Omental fat pad (tissue), 4 donors: ENCODE data around the gene PNPLA6. TPM values are rescaled to one million over a fixed set of nuclear protein-coding genes. Genes with fewer than 3 reads are reported as not detected.

Experiments used
- ATAC-seq: fragments of 150-250 bp; one replicate; pipeline ENCODE4 v1.9.1; 2016; ENCODE audit warnings: mild to moderate bottlenecking, moderate library complexity; ENCODE audit not compliant: low FRiP score
- DNase-seq: peaks from one replicate; pipeline ENCODE4 v3.0.0-alpha.2; 2019; ENCODE audit warnings: low spot score
- total RNA-seq, 4 donors: library from RNA; depleted of rRNA; stranded (reverse); fragments of >200 nt; gene quantifications; one replicate each; pipeline ENCODE4 v1.1.0, GENCODE V29; 2016
- TF ChIP-seq, protein P1 (sequence below), 3 donors: fragments of 450-650 bp; IDR thresholded peaks; one replicate each; pipeline ENCODE4 v1.5.1; 2016 to 2017; ENCODE audit warnings: antibody characterized with exemption in 3 of 3, mild to moderate bottlenecking in 3 of 3, moderate library complexity in 2 of 3

Gene PNPLA6
- total RNA-seq, 4 donors from 2014 or later: 50.3 to 92.4 (median 64.6) TPM

DNA sequence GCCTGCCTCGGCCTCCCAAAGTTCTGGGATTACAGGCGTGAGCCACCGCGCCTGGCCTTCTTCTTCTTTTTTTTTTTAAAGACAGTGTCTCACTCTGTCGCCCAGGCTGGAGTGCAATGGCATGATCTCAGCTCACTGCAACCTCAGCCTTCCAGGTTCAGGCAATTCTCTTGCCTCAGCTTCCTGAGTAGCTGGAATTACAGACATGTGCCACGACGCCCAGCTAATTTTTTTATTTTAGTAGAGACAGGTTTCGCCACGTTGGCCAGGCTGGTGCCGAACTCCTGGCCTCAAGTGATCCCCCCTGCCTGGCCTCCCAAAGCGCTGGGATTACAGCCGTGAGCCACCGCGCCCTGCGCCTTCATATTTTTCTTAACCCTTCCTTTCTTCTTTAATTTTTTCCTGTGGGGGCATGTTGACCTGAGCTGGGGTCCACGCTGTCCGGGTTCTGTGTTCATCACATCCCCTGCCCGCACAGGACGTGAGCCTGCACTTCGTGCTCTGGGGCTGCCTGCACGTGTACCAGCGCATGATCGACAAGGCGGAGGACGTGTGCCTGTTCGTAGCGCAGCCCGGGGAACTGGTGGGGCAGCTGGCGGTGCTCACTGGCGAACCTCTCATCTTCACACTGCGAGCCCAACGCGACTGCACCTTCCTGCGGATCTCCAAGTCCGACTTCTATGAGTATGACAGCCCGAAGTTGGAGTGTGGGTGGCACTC, 14.1 kb downstream of the PNPLA6 start:
- ATAC-seq (no peak), DNase-seq (no peak)
- TF ChIP-seq, protein P1, sequence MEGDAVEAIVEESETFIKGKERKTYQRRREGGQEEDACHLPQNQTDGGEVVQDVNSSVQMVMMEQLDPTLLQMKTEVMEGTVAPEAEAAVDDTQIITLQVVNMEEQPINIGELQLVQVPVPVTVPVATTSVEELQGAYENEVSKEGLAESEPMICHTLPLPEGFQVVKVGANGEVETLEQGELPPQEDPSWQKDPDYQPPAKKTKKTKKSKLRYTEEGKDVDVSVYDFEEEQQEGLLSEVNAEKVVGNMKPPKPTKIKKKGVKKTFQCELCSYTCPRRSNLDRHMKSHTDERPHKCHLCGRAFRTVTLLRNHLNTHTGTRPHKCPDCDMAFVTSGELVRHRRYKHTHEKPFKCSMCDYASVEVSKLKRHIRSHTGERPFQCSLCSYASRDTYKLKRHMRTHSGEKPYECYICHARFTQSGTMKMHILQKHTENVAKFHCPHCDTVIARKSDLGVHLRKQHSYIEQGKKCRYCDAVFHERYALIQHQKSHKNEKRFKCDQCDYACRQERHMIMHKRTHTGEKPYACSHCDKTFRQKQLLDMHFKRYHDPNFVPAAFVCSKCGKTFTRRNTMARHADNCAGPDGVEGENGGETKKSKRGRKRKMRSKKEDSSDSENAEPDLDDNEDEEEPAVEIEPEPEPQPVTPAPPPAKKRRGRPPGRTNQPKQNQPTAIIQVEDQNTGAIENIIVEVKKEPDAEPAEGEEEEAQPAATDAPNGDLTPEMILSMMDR (IDR thresholded peaks at IDR 0.05): no peak

DNA sequence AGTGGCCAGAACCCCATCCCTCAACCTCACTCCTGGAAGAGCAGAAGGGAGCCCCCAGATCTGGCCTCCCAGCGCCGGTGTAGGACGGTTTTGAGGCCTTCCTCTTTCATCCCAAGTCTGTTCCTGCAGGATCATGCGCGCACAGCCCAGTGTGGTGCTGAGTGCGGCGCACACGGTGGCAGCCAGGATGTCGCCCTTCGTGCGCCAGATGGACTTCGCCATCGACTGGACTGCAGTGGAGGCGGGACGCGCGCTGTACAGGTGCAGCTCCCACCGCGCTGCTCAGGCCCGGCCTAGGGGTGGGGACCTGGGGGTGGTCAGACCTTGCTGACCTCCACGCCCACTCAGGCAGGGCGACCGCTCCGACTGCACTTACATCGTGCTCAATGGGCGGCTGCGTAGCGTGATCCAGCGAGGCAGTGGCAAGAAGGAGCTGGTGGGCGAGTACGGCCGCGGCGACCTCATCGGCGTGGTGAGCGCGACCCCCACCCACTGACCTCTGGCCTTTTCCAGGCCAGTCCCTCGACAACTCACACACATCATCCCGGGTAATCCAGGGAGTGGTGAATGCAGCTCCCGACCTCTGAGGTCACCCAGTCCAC, 14.8 kb downstream of the PNPLA6 start:
- no peak for DNase-seq
- TF ChIP-seq, protein P1 (IDR thresholded peaks at IDR 0.05): no peak
- no peak for ATAC-seq

DNA sequence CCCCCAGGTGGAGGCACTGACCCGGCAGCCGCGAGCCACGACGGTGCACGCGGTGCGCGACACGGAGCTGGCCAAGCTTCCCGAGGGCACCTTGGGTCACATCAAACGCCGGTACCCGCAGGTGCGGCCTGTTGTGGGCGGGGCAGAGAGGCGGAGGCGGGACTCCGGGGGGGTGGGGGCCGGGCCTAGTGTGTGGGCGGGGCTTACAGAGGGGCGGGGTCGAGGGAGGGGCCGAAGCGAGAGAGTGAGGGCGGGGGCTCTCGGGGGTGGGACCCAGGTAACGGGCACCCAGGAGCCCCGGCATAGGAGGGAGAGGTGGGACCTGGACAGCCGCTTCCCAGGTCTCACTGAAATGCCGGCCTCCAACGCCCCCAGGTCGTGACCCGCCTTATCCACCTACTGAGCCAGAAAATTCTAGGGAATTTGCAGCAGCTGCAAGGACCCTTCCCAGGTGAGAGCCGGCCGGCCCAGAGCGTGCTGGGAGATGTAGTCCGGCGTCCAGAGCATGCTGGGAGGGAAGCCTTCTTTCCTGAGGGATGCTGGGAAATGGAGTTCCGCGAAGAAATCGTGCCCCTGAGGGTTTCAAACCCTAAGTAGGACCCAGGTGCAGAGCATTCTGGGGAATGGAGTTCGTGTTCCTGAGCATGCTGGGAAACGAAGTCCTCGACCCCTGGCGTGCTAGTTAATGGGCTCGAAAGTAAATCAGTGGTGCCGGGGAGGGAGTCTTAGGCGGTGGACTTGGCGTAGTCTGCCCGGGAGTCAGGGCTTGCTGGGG, 15.7 kb downstream of the PNPLA6 start:
- TF ChIP-seq, protein P1 (IDR thresholded peaks at IDR 0.05): no peak
- DNase-seq (no peak), ATAC-seq (peak; percentile 94)

DNA sequence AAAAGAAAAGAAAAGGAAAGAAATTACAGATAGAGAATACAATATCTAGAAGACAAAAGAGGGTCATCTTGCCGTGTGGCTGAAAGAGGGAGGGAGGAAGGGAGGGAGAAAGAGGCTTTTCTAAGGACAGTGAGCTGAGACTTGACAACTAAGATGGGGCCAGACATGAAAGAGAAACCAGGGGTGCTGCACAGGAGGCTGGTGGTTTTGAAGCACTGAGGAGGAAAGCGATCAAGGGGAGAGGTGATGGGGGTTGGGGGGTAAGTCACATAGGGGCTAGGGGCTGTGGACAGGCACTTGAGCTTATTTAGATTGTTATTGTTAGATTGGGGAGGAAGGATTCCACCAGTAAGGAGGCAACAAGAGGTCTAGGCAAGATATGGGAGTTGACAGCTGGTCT, 17.3 kb downstream of the PNPLA6 start:
- ATAC-seq (no peak), DNase-seq (no peak)
- TF ChIP-seq, protein P1 (IDR thresholded peaks at IDR 0.05): no peak

DNA sequence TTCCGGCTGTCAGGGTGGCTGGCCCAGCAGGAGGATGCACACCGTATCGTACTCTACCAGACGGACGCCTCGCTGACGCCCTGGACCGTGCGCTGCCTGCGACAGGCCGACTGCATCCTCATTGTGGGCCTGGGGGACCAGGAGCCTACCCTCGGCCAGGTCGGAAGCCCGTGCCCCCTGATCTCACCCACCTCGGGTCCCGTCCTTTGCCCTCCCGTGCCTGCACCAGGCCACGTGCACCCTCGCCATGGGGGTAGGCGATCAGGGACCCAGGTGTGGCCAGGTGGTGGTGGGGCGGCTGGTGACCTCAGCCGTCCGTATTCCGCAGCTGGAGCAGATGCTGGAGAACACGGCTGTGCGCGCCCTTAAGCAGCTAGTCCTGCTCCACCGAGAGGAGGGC, 19.0 kb downstream of the PNPLA6 start:
- ATAC-seq: no peak
- DNase-seq: no peak
- TF ChIP-seq, protein P1 (IDR thresholded peaks at IDR 0.05): no peak

DNA sequence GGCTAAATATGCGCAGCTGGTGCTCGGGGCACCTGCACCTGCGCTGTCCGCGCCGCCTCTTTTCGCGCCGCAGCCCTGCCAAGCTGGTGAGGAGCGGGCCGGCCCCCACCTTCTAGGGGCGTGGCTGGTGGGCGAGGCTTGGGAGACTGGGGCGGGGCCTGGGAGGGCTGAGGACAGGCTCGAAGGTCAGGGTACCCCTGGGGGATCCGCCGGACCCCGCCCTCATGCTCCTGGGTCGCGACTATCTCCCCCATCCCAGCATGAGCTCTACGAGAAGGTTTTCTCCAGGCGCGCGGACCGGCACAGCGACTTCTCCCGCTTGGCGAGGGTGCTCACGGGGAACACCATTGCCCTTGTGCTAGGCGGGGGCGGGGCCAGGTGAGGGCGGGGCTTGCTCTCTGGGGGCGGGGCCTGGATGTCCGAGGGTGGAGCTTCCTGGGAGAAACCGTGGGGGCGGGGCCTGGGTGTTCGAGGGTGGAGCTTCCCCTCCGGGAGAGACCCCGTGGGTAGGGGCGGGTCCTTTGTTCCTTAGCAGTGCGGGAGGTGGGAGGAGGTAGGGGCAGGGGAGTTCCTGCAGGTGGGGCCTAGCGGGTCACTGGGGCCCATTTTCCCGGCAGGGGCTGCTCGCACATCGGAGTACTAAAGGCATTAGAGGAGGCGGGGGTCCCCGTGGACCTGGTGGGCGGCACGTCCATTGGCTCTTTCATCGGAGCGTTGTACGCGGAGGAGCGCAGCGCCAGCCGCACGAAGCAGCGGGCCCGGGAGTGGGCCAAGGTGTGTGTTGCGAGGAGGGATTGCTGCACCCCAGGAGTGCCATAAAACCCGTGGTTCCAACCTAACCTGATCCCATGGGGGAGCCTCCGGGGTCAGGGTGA, 19.7 kb downstream of the PNPLA6 start:
- no peak for ATAC-seq
- no peak for DNase-seq
- TF ChIP-seq, protein P1 (IDR thresholded peaks at IDR 0.05): no peak
